AG09309 (cell line): Measurements from ENCODE around the gene PECR.
"Not testable (repeated sequence)": the region's sequence is repeated elsewhere in the genome, so short reads cannot be mapped to it uniquely, and the experiment has no call there.

ENCODE experiments used
- DNase-seq: peaks from one replicate; pipeline ENCODE4 v3.0.0-alpha.2; 2010; ENCODE audit warnings: low read depth
- H3K4me3 ChIP-seq: 2 replicates; pipeline ENCODE4 v1.5.1; 2011; ENCODE audit warnings: mild to moderate bottlenecking, low read depth, low read length, moderate library complexity; ENCODE audit not compliant: control insufficient read depth
- TF ChIP-seq, protein P1 (sequence below): IDR thresholded peaks from 2 replicates; pipeline ENCODE4 v1.5.1; 2011; ENCODE audit warnings: mild to moderate bottlenecking, low read depth, low read length, inconsistent platforms; ENCODE audit not compliant: insufficient read depth, control insufficient read depth; ENCODE audit errors: missing control alignments

PECR gene

DNA sequence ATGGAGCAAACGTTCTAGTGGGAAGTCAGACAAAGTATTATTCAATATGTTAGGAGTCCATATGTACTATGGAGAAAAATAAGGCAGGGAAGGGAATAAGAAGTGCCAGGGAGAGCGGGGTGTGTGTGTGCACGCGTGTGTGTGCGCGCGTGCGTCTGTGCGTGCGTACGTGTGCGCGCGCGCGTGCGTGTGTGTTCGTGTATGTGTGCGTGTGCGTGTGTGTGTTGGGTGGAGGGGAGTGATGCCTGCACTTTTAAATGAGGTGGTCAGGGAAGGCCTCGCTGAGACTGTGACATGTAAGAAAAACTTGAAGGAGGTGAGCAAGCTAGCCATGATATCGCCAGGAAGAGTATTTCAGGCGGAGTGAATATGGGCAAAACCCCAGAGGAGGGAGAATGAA is 66.6 kb downstream of the PECR start:
- DNase-seq, result no peak
- TF ChIP-seq, protein P1, sequence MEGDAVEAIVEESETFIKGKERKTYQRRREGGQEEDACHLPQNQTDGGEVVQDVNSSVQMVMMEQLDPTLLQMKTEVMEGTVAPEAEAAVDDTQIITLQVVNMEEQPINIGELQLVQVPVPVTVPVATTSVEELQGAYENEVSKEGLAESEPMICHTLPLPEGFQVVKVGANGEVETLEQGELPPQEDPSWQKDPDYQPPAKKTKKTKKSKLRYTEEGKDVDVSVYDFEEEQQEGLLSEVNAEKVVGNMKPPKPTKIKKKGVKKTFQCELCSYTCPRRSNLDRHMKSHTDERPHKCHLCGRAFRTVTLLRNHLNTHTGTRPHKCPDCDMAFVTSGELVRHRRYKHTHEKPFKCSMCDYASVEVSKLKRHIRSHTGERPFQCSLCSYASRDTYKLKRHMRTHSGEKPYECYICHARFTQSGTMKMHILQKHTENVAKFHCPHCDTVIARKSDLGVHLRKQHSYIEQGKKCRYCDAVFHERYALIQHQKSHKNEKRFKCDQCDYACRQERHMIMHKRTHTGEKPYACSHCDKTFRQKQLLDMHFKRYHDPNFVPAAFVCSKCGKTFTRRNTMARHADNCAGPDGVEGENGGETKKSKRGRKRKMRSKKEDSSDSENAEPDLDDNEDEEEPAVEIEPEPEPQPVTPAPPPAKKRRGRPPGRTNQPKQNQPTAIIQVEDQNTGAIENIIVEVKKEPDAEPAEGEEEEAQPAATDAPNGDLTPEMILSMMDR, result no peak
- H3K4me3 ChIP-seq, result no peak overlapping the region

- TF ChIP-seq, protein P1, result no peak
- DNase-seq, result no peak
- H3K4me3 ChIP-seq, result no peak overlapping the region
Observed at GRCh38 chr2:216014006-216014405, 67.6 kb downstream of the PECR start.

DNA sequence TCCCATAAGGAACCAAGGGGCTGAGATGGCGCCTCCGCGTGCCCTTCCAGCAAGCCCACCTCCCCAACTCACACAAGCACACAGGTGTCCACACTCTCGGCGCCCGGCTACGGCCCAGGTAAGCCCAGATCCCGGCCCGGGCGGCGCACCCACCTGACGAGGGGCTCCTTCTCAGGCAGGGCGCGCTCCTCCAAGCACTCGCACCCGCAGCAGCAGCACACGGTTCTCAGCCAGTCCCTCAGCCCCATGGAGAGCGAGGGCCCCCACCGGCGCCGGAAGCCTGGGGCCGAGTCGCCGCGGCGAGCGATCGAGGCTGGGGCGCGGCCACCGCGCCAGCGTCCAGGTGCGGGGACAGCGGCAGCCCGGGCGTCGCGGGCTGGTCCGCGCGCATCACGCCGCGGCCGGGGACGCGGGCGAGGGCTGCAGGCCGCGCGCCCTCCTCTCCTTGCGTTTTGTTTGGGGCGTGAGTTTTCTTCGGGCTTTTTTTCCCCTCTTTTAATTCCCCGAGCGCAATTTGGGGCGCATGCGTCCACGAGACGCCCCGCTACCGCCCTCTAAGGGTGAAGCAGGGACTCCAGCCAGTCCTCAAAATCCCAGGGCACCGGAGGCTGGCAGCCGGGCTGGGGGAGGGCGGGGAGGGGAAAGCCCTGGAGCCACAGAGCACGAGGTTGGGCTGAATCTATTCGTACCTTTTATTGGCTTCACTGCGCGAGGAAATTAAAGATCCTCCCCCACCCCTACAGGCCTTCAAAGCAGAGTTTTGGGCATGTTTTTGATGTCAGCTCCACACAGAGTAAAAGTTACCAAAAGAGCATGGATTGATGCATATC is 68.3 kb downstream of the PECR start, which contains the start of gene MREG:
MREG (minus strand) TSS at position 472 of the 830 bp plus-strand sequence; CDS start at position 248, 224 bp downstream.
- TF ChIP-seq, protein P1, result peak; percentile 82
- no peak for DNase-seq
- peak within 1 kb of the TSS; percentile 69 for H3K4me3 ChIP-seq

GRCh38 chr2:216012830-216013079 is 68.9 kb downstream of the PECR start:
- TF ChIP-seq, protein P1, result no peak
- DNase-seq, result no peak
- H3K4me3 ChIP-seq, result peak overlapping the region; percentile 69

- TF ChIP-seq, protein P1, result no peak
Observed at GRCh38 chr2:216012133-216012829, 69.3 kb downstream of the PECR start.

DNA sequence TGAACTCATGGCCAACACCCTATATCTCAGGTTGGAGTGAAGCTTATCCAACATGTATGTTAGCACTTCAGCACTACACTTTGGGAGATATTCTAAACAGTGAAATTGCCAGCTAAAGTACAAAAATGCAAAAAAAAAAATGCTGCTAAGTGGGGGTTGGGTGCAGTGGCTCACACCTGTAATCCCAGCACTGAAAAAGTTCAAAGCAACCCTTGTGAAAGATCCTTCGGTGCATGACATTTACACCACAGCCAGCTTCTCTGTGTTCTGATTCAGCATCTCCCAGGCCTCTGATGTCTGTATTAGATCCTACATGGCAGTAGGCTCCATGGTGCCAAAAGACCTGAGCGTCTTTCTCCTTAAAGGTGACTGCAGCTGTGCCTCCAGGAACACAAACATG is 72.4 kb downstream of the PECR start:
- H3K4me3 ChIP-seq, DNase-seq: not testable (repeated sequence)

More at GRCh38 chr2:216012133-216012829, 69.3 kb downstream of the PECR start:
- H3K4me3 ChIP-seq, result no peak overlapping the region; the same call in 1 of the 2 replicates
- no peak for DNase-seq

- no peak for DNase-seq
- TF ChIP-seq, protein P1, result no peak
- no peak overlapping the region for H3K4me3 ChIP-seq
Observed at GRCh38 chr2:216008387-216008786, 73.2 kb downstream of the PECR start.
